Measurements from ENCODE around the gene CTF1. TPM values are rescaled to one million over a fixed set of nuclear protein-coding genes. Genes with fewer than 3 reads are reported as not detected.

CTF1 gene
- total RNA-seq, 1 experiment from 2014 or later, result 1.4 TPM

GRCh38 chr16:30944352-30944751 lies 47.9 kb downstream of the CTF1 start:
- Histone ChIP-seq H3K4me1 (ENCODE audit: control insufficient read depth in 1 of 2, insufficient read depth in 2 of 2, low read length in 2 of 2) (peaks cover 5 to 29% of the 10 kb centered on the region in 2 experiments; a peak in 3 of 4 replicates), H3K9ac (ENCODE audit: low read length) (no peak overlapping the region), H3K9me3 (ENCODE audit: control insufficient read depth in 1 of 2, insufficient read depth in 1 of 2, low read depth in 1 of 2, low read length in 2 of 2) (no peaks in the 10 kb centered on the region), H2AFZ (ENCODE audit: low read depth, low read length, poor library complexity, severe bottlenecking) (no peak overlapping the region), H4K20me1 (ENCODE audit: insufficient read depth) (no peaks in the 10 kb centered on the region), H3K36me3 (ENCODE audit: control insufficient read depth in 1 of 2, insufficient read depth in 2 of 2, low read length in 2 of 2) (peaks cover 14 to 20% of the 10 kb centered on the region in 2 experiments), H3K27me3 (ENCODE audit: insufficient read depth, low read length) (no peaks in the 10 kb centered on the region), H3K4me3 (replicated peaks in 1 of 2; ENCODE audit: low read depth in 1 of 2, low read length in 2 of 2) (no peak overlapping the region), H3K9me2 (ENCODE audit: insufficient read depth) (no peaks in the 10 kb centered on the region), H3K27ac (ENCODE audit: low read depth, low read length) (no peak overlapping the region), H3K79me2 (ENCODE audit: insufficient read depth, low read length) (peaks cover 3% of the 10 kb centered on the region; the same call in 1 of the 2 replicates), H3K4me2 (ENCODE audit: low read length) (no peak overlapping the region)
- RAD21 ChIA-PET (ENCODE audit: low non-redundant PET in 1 of 2, low total read pairs in 2 of 2, uncharacterized antibody in 2 of 2, unreplicated experiment in 2 of 2), result no interaction called here
- intact Hi-C loops (cut with micrococcal nuclease), result no loop called here
- no TSS peak for BruUV-seq (replicated peaks)
- no peak for DNase-seq (ENCODE audit: low read depth, low spot score)
- ATAC-seq, result no peak
- POLR2A ChIA-PET, result no interaction called here
- TF ChIP-seq SP1 (IDR thresholded peaks at IDR 0.05; ENCODE audit: low read depth) (no peak), REST (IDR thresholded peaks at IDR 0.05; ENCODE audit: low read depth) (no peak), SIN3A (IDR thresholded peaks at IDR 0.05; ENCODE audit: low read depth) (no peak), CEBPB (IDR thresholded peaks at IDR 0.05; ENCODE audit: low read depth) (no peak), ZNF274 (IDR thresholded peaks at IDR 0.05; ENCODE audit: low read depth, low read length) (no peak), JUND (IDR thresholded peaks at IDR 0.05) (no peak), EGR1 (IDR thresholded peaks at IDR 0.05; ENCODE audit: low read depth) (no peak), CTCF (IDR thresholded peaks at IDR 0.05 in 2 of 3, conservative IDR thresholded peaks at IDR 0.05 in 1 of 3; ENCODE audit: borderline replicate concordance in 1 of 3, insufficient read depth in 1 of 3, low read depth in 2 of 3, low read length in 2 of 3) (no peak), YY1 (IDR thresholded peaks at IDR 0.05; ENCODE audit: extremely low read depth, insufficient replicate concordance, low read depth, low read length) (no peak)
- CTCF ChIA-PET, result interaction anchor here (1.0 kb wide), 1 partner anchor 9 kb away, joined by 3 read pairs; no protein-coding TSS in a partner anchor

Measured in HCT116 (cell line).